Panc1 (cell line): ENCODE results near the gene ACP3.

Source experiments
- POLR2AphosphoS5 ChIP-seq: IDR thresholded peaks from 2 replicates; pipeline ENCODE4 v1.6.1; 2012; ENCODE audit warnings: mild to moderate bottlenecking, low read depth, low read length, moderate library complexity
- SIN3A ChIP-seq: IDR thresholded peaks from 2 replicates; pipeline ENCODE4 v1.6.1; 2012; ENCODE audit warnings: low read depth, mild to moderate bottlenecking, low read length, moderate library complexity, borderline replicate concordance; ENCODE audit not compliant: insufficient read depth
- TCF7L2 ChIP-seq: IDR thresholded peaks from 2 replicates; pipeline ENCODE4 v1.6.1; 2011; ENCODE audit warnings: mild to moderate bottlenecking, low read depth, low read length, inconsistent platforms
- TF ChIP-seq, protein P1 (sequence below), 2 experiments: IDR thresholded peaks; 2 replicates each; pipeline ENCODE4 v1.6.1; 2011 to 2012; ENCODE audit warnings: low read depth in 2 of 2, control low read depth in 1 of 2, low read length in 1 of 2, mild to moderate bottlenecking in 1 of 2, moderate library complexity in 1 of 2; ENCODE audit not compliant: insufficient read depth in 1 of 2
- TF ChIP-seq, protein P2 (sequence below): fragments of 450-650 bp; IDR thresholded peaks from 2 replicates; pipeline ENCODE4 v1.5.1; 2017; ENCODE audit warnings: mild to moderate bottlenecking

DNA sequence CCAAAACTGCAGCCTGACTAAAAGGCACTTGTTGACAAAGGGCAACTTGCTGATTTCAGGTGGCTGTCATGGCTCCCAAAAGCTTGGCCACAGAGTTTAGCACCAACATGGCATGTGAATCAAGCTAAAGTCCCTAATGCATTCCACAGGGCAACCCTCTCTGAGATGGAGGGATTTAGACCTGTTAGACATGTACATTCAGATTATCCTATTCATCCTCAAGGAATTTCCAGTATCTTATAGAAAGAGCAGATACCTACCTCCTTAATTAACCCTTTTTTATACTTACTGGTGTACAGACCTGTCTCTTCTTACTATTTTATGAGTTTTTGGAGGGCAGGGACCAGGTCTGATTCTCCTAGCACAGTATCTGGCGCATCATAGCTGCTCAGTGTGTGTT lies 31.3 kb downstream of the ACP3 start:
- TF ChIP-seq, protein P1, sequence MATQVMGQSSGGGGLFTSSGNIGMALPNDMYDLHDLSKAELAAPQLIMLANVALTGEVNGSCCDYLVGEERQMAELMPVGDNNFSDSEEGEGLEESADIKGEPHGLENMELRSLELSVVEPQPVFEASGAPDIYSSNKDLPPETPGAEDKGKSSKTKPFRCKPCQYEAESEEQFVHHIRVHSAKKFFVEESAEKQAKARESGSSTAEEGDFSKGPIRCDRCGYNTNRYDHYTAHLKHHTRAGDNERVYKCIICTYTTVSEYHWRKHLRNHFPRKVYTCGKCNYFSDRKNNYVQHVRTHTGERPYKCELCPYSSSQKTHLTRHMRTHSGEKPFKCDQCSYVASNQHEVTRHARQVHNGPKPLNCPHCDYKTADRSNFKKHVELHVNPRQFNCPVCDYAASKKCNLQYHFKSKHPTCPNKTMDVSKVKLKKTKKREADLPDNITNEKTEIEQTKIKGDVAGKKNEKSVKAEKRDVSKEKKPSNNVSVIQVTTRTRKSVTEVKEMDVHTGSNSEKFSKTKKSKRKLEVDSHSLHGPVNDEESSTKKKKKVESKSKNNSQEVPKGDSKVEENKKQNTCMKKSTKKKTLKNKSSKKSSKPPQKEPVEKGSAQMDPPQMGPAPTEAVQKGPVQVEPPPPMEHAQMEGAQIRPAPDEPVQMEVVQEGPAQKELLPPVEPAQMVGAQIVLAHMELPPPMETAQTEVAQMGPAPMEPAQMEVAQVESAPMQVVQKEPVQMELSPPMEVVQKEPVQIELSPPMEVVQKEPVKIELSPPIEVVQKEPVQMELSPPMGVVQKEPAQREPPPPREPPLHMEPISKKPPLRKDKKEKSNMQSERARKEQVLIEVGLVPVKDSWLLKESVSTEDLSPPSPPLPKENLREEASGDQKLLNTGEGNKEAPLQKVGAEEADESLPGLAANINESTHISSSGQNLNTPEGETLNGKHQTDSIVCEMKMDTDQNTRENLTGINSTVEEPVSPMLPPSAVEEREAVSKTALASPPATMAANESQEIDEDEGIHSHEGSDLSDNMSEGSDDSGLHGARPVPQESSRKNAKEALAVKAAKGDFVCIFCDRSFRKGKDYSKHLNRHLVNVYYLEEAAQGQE (IDR thresholded peaks at IDR 0.05; ENCODE audit: insufficient read depth in 1 of 2, low read depth in 2 of 2, low read length in 1 of 2) = no peak
- TF ChIP-seq, protein P2, sequence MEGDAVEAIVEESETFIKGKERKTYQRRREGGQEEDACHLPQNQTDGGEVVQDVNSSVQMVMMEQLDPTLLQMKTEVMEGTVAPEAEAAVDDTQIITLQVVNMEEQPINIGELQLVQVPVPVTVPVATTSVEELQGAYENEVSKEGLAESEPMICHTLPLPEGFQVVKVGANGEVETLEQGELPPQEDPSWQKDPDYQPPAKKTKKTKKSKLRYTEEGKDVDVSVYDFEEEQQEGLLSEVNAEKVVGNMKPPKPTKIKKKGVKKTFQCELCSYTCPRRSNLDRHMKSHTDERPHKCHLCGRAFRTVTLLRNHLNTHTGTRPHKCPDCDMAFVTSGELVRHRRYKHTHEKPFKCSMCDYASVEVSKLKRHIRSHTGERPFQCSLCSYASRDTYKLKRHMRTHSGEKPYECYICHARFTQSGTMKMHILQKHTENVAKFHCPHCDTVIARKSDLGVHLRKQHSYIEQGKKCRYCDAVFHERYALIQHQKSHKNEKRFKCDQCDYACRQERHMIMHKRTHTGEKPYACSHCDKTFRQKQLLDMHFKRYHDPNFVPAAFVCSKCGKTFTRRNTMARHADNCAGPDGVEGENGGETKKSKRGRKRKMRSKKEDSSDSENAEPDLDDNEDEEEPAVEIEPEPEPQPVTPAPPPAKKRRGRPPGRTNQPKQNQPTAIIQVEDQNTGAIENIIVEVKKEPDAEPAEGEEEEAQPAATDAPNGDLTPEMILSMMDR = no peak
- TF ChIP-seq POLR2AphosphoS5 (no peak), TCF7L2 (no peak), SIN3A (no peak)
